A204.1 (cell line): ENCODE results near the gene CCP110.

Experiments used
- FAIRE-seq: peaks from 2 replicates; lab custom pipeline; 2012; peaks lifted over from hg19 to GRCh38; lab: Jason Lieb, UNC

Gene CCP110

DNA sequence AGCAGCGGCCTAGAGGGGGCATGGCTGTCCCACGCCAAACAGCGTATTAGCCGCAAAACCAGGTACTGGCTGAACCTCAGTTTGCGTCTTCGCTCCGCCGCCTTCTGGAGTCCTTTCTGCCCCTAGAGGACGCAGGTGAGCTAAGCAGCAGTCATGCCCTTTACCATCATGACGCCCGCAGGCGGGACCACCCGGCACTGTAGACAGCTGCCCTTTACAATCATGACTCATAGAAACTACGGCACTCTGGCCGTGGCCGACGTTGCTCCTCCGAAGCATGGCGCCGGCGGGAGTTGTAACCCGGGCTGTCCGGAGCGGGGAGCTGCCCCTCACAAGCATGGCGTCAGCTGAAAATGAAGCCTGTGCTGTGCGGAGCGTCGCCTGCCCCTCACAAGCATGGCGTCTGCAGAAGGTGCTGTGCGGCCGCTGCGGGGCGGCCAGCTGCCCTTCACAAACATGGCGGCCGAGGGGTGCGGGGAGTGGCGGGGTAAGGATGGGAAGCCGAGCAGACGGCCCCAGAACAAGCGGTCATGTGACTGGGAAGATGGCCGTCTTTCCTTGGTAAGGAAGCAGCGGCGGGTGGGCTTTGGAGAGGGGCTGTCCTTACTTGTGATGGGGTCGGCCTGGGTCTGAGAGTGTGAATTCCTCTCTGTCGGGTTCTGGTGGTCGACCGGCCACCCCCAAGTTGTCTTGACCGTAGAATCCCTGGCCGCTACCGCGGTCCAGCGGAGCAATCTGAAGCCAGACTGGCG, 31.6 kb downstream of the CCP110 start, which contains the start of gene VPS35L:
Gene VPS35L (plus strand): TSS at position 518 of the 752 bp plus-strand sequence. CDS start 27 bp downstream, at position 545.
- FAIRE-seq: peak; percentile 94

DNA sequence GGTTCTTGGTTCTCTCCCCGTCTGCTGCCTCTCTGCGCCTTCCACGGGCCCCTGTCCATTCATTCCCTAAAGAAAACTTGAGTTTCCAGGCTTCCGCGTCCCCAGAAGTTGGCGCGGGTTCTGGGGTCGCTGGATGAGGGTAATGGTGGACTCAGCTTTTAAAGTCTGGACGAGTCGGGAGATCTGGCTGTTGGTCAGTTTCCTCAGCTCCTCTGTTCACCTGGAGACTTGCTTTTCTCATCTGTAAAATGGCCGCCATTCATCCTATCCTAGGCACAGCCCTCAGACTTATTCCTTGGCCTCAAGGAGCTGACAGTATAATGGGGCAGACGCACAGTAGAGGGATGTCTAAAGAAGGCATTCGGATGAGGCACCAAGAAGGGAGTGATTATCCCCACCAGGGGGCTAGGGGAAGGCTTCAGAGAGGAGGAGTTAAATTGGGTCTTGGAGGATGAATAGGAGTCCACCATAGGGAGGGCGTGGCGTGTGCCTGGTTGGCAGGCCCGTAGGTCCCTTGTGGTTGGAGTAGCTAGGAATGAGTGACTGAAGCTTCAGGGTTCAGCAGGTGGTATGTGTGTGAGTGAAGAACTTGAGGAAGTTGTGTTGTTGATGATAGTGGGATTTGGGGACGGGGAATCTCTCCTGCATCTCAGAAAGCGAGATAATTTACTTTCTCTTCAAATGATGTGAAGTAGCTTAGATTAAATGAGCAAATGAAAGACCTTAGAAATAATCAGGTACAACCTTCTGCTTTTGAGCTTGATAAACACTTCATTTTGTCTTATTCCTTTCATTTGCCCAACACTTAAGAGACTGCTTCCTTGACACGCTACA, 32.4 kb downstream of the CCP110 start:
- peak; percentile 93 for FAIRE-seq

DNA sequence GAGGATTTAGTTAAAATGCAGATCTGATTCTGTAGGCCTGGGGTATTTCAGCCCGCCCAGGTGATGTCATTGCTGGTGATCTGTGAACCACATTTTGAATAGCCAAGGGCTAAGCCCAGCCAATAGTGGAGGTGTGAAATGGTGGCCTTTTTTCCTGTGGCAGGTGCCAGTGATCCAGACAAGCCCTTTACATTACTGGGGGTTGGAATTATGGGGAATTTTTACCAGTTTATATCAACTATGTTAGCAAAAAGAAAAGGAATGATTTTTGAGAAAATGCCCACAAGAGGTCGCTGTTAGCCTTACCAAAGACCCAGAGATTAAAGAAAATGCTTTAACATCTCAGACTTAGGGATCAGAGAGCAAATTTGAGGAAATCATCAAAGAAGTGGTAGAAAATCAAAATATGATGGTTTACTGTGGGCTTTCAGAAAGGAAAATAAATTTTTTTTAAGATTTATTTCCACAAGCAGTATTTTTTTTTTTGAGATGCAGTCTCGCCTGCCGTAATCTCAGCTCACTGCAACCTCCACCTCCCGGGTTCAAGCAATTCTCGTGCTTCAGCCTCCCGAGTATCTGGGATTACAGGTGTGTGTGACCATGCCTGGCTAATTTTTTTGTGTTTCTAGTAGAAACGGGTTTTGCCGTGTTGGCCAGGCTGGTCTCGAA, 35.6 kb downstream of the CCP110 start:
- peak; percentile 94 for FAIRE-seq

DNA sequence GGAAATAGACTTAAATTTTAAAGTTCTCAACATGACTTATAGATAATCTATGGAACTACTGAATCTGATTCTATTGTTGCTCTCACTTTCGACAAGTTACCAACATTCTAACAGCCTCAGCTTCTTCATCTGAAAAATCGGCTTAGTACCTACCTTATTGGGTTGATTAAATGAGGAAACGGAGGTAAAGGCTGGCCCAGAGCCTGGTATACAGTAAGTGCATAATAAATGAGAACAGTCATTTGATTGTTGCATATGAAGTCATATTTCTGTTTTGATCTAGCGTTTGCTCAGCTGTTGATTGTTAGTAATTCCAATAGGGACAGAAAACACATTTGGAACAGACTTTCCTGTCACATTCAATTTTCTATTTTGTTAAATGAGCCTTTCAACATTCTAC, 36.3 kb downstream of the CCP110 start:
- no peak for FAIRE-seq

DNA sequence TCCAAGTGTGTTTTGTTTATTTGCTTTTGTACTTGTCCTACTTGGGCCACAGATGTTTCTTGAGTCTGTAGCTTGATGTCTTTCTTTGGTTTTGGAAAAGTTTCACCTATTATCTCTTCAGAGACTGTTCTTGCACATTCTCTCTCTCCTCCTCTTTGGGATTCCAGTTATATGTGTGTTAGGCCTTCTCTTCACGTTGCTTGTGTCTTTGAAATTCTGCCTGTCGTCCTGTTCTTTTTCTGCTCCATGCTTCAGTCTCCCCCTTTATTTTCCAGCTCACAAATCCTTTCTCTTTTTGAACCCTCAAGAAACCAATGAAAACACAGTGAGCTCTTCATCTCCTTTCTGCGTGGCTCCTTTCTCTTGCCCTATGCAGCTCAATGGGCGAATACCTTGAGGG, 39.6 kb downstream of the CCP110 start:
- FAIRE-seq: no peak

DNA sequence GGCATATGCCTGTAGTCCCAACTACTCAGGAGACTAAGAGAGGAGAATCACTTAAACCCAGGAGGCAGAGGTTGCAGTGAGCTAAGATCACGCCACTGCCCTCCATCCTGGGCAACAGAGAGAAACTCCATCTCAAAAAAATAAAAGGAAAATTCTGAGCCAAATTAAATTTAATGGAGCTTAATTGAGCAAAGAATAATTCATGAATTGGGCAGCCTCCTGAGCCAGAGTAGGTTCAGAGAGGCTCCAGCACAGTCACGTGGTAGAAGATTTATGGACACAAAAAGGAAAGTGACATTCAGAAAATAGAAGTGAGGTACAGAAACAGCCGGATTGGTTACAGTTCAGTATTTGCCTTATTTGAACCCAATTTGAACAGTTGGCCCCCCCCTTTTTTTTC, 42.6 kb downstream of the CCP110 start:
- FAIRE-seq: no peak

DNA sequence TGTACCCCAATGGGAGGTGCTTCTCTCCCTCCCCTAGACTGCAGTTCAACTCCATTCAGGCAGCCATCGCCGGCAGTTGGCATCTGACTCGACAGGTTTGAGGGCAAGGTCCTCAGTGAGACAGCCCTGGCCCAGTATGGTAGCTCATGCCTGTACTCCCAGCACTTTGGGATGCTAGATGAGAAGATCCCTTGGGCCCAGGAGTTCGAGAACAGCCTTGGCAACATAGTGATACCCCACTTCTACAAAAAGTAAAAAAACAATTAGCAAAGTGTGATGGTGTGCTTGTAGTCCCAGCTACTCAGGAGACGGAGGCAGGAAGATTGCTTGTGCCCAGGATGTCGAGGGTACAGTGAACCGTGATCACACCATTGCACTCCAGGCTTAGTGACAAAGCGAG, 43.8 kb downstream of the CCP110 start:
- no peak for FAIRE-seq

DNA sequence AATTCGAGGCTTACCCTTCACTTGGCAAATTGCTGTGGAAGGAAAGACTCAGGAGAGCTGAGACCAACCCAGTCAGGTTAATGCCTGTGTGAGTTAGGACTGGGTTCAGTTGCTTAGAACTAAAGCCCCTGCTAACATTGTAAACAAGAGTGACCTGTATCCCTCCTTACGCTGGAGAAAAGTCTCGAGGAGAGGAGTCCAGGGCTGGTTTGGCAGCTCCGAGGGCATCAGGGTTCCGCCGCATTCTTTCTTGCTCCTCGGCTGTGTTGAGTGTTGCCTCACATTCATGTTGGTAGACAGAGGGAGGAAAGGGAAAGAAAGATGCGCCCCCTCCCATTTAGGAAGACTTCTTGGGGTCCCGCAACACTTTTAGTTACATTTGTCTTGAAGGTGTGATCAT, 50.3 kb downstream of the CCP110 start:
- no peak for FAIRE-seq

DNA sequence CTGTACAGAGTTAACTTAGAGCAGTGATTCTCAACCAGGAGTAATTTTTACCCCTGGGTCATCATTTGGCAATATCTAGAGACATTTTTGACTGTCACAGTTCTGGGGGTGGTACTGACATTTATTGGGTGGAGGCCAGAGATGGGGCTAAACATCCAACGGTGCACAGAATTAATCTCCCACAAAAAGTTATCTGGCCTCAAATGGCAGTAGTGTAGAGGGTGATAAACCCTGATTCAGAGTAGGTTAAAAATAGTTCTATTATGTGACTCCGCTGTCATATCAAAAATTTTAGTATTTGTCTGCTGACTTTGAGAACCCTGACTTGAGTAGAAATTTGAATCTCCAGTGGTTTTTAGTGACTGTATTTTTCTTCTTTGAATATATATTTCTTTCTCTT, 50.9 kb downstream of the CCP110 start:
- FAIRE-seq: no peak

DNA sequence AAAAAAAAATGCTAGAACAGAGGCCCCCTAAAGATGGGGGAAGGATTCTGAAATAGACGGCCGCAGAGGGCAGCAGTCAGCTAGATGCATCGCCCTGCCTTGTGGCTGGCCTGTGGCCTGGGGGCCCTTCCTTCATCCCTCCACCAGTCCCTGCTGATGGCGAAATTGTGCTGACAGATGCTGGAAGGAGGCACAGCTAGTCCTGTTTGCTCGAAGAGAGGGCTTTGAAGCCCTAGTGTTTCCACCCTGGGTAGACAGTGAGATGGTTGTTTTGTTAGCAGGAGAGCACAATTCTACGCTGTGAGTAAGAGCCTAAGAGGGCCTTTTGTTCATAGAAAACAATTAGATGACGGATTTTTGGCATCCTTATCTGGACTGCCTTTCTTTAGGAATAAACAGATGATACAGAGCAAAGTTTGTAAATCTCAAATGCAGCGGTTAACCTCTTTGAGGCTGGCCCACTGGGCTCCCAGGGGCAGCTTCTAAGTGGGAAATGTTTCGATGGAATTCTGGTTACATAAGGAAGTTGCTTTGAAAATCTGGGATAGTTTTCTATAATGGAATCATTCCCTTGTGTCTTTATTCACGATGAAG, 54.7 kb downstream of the CCP110 start:
- FAIRE-seq: no peak

DNA sequence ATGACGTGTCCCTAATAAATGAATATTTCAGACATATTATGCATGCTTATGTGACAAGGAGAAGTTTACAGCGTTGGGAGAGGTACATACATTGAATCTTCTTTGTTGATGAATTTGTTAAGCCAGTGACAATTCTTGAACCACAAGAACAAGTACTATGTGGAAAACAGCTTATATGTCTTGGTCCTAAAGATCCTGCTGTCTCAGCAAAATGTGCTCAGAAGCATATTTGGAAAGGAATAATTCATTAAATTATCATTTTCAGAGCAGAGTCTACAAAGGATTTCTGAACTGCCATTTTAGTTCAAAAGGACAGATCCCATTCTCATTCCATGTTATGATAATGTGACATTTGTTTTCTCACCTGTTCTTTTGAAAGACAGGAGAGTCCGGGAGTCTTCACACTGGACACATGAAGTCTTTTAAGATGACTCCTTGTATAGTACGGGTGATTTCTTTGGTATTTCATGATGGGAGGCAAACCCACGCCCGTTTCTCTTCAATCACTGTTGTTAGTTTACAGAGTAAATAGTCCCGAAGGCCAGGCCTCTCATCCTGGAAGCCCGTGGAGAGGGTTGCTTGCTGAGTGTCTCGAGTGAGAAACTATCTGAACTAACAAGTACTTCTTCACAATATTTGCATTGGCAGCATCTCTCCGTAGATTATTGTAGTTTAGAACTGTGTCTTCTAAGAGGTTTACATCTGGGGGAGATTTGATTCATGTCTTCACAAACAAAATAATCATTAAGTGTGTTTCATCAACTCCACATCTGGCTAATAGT, 58.5 kb downstream of the CCP110 start:
- no peak for FAIRE-seq

DNA sequence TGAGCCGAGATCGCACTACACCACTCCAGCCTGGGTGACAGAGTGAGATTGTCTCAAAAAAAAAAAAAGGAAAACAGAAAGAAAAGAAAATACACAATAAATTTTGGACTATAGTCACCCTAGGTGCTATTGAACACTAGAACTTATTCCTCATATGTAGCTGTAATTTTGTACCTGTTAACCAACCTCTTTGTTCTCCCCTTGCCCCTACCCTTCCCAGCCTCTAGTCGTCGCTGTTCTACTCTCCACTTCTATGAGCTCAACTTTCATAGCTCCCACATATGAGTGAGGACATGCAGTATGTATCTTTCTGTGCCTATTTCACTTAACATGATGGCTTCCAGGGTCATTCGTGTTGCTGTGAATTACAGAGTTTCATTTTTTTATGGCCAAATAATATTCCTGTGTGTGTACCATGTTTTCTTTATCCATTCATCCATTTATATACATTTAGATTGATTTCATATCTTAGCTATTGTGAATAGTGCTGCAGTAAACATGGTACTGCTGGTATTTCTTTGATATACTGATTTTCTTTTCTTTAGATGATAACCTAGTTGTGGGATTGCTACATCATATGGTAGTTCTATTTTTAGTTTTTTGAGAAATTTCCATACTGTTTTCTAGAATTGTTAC, 60.0 kb downstream of the CCP110 start:
- peak; percentile 60 for FAIRE-seq

DNA sequence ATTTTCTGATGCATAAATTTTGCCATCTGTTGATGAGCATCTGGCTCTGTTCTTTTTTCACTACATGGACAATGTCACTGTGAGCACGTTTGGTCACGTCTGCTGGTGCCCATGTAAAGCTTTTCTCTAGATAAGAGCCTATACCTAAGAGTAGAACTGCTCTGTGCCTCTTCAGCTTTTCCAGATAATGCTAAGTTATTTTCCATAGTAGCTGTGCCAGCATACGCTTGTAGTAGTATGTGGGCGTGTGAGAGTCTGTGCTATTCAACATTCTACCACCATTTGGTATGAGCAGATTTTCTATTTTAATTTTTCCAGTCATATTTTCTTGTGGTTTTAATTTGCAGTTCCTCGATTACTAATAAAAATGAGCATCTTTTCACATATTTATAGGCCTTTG, 64.9 kb downstream of the CCP110 start:
- FAIRE-seq: no peak

DNA sequence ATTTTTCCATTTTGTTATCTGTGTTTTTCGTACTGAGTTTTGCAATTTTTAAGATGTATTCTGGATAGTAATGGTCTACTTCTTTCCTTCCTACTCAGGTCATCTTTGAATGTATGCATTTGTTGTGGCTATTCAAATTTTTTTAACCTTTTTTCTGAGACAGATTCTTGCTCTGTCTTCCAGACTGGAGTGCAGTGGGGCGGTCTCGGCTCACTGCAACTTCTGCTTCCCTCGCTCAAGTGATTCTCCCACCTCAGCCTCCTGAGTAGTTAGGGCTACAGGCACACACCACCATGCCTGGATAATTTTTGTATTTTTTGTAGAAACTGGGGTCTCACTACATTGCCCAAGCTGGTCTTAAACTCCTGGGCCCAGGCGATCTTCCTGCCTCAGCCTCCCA, 65.4 kb downstream of the CCP110 start:
- FAIRE-seq: no peak

DNA sequence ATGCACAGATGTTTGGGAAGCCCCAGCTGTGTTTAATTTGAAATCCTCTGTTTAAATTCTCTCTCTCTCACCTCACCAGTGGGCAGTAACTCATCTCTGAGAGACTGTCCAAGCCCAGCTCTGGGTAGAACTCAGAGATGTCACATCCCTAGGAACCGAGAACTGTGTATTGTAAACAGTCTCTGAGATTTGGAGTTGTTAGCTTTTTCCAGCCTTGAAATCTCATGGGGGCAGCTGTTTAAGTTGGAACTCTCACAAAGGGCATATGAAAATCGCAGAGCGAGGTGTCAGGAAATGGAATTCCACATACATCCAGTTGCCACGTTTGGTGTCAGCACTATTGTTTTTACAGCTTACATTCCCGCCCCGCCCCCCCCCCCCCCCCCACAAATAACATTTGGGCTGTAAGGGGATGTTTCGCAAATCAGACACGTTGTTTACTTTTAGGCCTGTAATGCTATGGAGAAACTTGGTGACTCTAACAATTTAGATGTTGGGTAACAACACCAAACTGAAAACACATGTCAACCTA, 66.1 kb downstream of the CCP110 start:
- no peak for FAIRE-seq

DNA sequence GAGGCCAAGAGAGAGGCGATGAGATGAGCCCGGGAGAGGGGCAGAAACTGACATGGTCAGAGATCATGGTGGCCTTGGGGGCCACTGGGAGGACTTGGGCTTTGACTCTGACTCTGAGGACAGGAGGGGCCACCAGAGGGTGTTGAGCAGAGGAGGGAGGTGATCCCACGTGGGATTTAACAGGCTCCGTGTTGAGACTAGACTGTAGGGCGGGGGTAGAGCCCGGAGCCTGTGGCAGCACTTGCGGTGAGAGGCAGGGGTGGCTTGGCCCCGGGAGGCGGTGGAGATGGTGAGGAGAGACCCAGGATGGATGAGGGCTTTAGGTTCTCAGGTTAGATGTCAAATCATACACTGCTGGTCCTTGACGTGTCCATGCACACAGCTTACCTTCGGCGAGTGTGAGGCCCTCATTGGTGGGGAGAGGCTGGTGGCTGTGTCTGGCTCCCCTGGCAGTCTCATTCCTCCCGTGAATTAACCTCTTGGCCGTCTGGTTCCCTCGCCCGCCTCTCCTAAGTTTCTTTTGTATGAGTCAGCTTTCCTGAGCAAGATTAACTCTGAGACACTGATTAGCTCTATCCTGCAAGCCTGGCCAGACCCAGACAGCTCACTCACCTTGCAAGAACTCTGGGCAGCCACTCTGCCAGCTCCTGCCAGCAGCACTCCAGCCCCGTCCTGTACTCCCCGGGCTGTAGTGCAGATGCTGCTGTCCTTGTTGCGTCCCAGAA, 71.5 kb downstream of the CCP110 start:
- no peak for FAIRE-seq

DNA sequence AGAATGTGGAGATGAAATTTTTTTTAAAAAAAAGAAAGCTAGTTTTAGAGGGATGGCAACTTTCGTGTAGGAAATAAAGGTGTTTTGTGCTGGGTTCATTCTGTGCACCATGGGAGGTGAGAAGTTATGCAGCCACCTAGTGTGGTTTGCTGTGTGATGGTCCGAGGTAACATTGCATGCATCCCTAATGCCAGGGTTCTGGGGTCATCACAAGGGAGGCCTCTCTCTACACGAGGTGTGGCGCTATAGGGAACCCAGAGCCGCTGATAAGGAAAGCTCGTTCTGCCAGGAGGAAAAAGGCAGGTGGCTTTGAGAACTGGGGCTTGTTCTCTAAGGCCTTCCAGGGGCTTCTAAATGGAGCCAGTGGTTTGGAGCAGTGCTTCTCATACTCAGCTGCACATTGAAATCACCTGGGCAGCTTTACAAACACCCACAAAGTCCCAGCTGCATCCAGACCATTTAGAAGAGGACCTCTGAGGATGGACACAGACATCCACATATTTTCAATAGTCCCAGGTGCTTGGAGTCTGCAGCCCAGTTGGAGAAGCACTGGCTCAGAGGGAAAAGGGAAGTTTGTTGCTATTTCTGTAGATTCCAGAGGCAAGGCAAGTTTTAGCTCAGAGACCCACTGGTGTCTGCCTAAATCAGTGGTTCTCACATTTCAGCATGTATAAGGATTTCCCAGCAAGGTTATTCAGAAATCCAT, 75.2 kb downstream of the CCP110 start:
- no peak for FAIRE-seq

DNA sequence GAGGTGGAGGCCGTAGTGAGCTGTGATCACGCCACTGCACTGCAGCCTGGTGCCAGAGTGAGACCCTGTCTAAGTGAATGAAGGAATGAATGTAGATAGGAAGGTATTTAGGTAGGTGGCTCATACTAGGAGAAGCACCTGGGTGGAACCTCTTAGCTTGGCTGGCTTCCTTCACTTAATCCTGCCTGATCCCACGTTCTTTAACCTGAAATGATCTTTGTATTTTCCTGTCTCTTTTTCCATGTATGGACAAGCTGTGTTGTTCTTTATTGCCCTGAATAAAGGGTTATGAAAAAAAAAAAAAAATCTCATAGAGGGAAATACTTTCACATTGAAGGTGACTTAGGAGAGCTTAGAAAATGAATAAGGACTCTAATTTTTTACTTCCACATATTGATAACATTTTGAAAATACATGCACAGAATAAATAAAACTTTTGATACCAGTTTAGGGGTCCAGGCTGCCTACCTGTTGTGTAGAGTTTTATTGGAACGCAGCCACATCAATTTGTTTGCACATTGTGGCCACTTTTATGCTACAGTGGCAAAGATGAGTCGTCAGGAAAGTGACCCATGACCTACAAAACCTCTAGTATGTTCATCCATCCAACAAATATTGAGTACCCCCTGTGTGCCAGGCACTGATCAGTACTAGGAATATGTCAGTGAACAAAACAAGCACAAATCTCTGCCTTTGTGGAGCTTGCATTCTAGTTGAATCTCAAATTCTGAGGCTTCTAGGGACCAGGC, 76.4 kb downstream of the CCP110 start:
- FAIRE-seq: no peak
